SK-MEL-5 (cell line): ENCODE results near the gene CIITA. TPM values are rescaled to one million over a fixed set of nuclear protein-coding genes. Genes with fewer than 3 reads are reported as not detected.

ENCODE experiments used
- DNase-seq: peaks from one replicate; pipeline ENCODE4 v3.0.0-alpha.2; 2016; ENCODE audit warnings: low read depth, low spot score
- in situ Hi-C: cut with HindIII; loops from 2 replicates; pipeline ENCODE4 v1.10.0; 2016; ENCODE audit warnings: low sequenced_read_pairs, high pct_unique_total_duplicates, low pct_unique_long_range_greater_than_20kb
- total RNA-seq: library from RNA; depleted of rRNA; stranded (reverse); fragments of >200 nt; shearing (Covaris generic); gene quantifications from 2 replicates; pipeline ENCODE4 v1.2.3, GENCODE V29; 2014; rRNA removed

Gene CIITA
- total RNA-seq, 1 experiment from 2014 or later, result 4.1 TPM

DNA sequence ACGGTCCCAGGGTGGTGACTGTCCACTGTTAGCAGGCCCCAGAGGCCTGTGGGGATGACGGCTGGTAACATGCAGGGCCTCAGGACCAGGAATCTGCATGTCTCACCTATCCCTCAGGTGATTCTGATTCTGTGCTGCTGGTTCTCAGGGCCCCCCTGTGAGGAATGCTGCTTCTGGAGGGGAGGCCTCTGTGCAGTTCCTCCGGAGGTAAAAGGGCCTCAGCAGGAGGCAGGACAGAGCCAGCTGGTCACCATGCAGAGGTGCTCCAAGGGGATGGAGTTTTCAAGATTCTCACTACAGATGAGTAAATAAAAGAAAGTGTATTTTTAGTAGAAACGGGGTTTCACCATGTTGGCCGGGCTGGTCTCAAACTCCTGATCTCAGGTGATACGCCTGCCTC is 101.1 kb downstream of the CIITA start:
- in situ Hi-C loops, result no loop called here

DNA sequence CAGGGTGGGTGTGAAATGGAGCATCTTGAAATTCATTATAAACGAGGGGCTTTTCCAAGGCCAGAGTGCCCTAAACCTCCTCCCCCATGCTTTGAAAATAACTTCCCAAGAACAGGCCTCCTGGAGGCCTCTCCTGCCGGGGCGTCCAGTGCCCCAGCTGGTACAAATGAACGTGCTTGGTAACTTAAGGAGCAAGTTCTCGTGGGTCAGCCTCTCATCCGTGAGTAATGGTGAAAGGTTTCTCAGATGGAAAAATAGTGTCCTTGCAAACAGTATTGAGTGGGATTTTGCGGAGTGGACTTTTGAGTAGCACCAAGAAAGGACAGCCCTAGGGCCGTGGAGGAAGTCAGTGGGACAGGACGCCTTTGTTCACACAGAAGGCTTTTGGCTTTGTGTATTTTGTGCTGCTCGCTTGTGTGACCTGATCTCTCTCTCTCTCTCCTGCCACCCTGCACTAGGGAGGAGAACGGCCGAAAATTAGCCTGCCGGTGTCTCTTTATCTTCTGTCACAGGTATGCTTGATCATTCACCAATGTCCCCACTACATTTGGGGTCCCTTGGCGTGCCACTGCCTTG is 102.0 kb downstream of the CIITA start:
- in situ Hi-C loops, result no loop called here
- no peak for DNase-seq

More for the DNA sequence above, 101.1 kb downstream of the CIITA start:
- no peak for DNase-seq

DNA sequence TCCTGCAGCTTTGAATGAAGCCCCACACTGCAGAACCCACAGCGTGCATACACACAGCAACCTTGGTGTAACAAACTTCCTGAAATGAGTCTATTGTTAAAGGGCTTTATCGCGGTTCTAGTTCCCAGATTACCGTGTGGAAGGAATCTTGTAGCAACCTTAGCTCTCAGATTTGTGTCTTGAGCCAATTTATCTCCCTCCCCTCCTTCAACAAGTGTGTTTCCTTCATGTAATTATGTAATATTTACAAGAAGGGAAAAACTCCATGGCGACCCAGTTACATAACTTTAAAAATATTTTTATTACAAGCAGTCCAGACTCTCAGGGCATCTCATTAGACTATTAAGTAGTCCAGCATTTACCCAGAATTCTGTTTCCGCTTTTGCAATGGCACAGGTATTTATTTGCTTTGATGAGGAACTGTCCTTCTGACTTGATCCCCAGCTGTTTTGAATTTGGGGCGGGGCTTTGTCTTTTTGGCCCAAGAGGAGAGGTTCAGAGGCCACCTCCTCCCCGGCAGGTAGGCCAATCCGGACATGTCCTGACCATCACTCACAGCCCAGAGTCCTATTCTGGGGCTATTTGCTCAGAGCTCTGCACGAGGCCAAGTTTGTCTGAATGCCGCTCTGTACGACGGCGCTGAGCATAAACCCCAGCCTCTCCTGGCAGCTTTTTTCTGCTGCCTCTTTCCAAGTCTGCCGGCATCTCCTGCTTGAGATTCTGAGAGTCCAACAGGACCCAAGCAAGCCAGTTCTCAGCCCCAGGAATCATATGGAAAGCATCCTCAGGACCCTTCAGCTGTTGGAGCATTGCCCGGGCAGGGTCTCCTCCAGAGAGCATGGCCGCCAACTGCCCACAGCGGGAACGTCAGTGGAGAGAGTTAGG is 103.0 kb downstream of the CIITA start:
- DNase-seq, result no peak
- in situ Hi-C loops, result no loop called here

DNA sequence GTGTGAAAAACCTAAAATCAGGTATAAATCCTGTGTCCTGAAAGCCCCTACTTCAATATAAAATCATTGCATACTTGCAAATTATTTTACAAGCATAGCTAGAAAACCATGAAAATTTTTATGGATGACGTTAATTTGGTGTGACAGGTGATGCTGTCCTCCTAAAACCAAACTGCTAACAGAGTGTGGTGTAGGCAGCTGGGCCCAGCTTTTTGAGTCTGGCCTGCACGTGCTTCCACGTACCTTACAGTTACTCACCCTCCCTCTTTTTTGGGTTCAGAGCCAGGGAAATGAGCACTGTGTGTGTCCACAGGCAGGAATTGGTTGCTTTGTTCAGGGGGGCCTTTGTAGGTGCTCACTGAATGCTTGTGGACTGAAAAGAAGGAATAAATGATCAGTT is 103.8 kb downstream of the CIITA start:
- in situ Hi-C loops, result no loop called here
- DNase-seq, result no peak

GRCh38 chr16:10981697-10982216 is 104.8 kb downstream of the CIITA start:
- in situ Hi-C loops, result no loop called here
- peak; percentile 49 for DNase-seq

GRCh38 chr16:10982465-10983150 is 105.6 kb downstream of the CIITA start:
- no peak for DNase-seq
- in situ Hi-C loops, result no loop called here

DNA sequence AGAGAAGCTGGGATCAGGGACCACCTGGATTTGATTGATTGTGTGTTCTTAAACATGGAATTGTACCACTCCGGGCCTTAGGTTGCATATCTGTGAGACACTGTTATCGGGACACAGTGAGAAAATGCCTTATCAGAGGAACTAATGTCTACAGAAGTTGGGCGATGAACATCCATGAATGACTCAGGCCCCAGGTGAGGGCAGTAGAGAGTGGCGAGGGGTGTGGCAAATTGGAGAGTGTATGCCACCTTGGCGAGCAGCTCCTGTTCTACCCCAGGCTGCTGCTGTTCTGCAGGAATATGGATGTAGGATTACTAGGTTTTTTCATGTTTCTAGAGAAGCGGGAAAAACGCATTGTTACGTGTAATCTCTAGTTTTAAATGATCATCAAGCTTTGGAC is 106.2 kb downstream of the CIITA start:
- in situ Hi-C loops, result no loop called here
- no peak for DNase-seq

GRCh38 chr16:10984509-10984908 is 107.5 kb downstream of the CIITA start:
- DNase-seq, result no peak
- in situ Hi-C loops, result no loop called here

Other genes starting within 250 kb of the CIITA start
- 1.4 TPM in 1 of 2 replicates, not detected in the other for gene TEKT5, start 182.3 kb upstream of the CIITA start, total RNA-seq
- 27.7 and 34.6 TPM in 2 replicates for gene NUBP1, start 133.4 kb upstream of the CIITA start, total RNA-seq
- gene TVP23A, start 58.4 kb upstream of the CIITA start, total RNA-seq, result 0.32 and 1.4 TPM in 2 replicates
- 47.6 and 52.8 TPM in 2 replicates for gene DEXI, start 65.3 kb downstream of the CIITA start, total RNA-seq
- gene CLEC16A, start 67.4 kb downstream of the CIITA start, total RNA-seq, result 8.0 TPM in 2 replicates